Measurements from ENCODE around the gene GCKR. TPM values are rescaled to one million over a fixed set of nuclear protein-coding genes. Genes with fewer than 3 reads are reported as not detected.

Gene GCKR, protein sequence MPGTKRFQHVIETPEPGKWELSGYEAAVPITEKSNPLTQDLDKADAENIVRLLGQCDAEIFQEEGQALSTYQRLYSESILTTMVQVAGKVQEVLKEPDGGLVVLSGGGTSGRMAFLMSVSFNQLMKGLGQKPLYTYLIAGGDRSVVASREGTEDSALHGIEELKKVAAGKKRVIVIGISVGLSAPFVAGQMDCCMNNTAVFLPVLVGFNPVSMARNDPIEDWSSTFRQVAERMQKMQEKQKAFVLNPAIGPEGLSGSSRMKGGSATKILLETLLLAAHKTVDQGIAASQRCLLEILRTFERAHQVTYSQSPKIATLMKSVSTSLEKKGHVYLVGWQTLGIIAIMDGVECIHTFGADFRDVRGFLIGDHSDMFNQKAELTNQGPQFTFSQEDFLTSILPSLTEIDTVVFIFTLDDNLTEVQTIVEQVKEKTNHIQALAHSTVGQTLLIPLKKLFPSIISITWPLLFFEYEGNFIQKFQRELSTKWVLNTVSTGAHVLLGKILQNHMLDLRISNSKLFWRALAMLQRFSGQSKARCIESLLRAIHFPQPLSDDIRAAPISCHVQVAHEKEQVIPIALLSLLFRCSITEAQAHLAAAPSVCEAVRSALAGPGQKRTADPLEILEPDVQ
- 1 to 10 TPM in 3 of 4 donors, not detected in 1; 1.4 to 2.1 (median 1.5) TPM for total RNA-seq

DNA sequence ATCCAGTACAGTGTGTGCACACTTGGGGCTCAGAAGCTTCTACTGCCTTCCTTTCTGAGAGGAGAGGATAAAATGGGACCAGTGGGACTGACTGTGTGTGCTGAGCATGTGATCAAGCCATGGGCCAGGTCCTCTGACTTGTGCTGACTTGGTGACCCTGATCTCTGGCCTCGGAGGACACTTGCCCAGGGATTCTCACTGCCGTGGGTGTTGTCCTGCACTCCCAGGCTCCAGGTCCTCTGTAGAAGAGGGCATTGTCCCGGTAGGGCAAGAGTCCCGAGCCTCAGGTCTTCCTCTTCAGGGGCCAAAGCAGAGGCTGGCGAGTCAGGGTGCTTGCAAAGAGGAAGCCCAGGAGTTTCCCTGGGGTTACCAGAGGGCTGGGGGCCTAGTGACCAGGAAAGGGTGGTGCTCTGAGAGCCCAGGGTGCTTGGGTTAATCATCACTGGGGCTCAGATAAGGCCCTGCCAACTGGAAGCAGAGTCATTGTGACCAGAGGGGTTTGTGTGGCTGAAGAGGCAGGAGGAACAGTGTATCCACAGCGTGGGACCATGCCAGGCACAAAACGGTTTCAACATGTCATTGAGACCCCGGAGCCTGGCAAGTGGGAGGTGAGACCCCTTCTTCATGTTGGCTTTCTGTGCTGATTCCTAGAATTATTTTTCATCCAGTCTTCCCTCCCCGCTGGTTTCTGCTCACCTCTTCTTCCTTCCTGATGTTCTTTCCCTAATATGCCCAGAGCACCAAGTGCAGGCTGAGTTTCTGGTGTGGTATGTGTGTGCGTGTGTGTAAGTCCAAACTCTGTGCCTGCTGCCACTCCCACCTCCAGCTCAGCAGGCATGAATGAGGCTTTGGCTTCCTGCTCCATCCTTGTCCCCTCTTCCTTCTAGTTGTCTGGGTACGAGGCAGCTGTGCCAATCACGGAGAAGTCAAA, at the start of gene GCKR:
Gene GCKR (plus strand): TSS at position 483 of the 931 bp plus-strand sequence. CDS start 66 bp downstream, at position 549.
- TF ChIP-seq, protein P1, sequence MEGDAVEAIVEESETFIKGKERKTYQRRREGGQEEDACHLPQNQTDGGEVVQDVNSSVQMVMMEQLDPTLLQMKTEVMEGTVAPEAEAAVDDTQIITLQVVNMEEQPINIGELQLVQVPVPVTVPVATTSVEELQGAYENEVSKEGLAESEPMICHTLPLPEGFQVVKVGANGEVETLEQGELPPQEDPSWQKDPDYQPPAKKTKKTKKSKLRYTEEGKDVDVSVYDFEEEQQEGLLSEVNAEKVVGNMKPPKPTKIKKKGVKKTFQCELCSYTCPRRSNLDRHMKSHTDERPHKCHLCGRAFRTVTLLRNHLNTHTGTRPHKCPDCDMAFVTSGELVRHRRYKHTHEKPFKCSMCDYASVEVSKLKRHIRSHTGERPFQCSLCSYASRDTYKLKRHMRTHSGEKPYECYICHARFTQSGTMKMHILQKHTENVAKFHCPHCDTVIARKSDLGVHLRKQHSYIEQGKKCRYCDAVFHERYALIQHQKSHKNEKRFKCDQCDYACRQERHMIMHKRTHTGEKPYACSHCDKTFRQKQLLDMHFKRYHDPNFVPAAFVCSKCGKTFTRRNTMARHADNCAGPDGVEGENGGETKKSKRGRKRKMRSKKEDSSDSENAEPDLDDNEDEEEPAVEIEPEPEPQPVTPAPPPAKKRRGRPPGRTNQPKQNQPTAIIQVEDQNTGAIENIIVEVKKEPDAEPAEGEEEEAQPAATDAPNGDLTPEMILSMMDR (IDR thresholded peaks at IDR 0.05; ENCODE audit: low read depth), result no peak

DNA sequence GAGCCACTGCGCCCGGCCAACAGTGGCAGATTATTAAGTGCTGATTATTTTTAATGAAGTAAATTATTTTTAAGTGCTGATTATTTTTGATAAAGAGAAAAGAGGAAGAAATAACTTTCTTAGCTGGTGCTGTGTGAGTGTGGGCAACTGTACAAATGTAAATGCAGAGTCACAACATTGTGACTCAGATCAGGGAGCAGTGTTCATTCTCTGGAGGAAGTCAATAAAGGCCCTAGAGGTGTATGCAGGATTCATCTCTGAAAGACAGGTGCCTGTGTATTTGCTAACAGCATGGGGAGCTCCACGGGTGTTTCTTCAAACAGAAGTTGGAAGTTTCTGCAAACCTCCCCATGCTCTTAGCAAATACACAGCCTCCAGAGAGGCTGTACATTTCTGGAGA, 48.3 kb upstream of the GCKR start:
- TF ChIP-seq, protein P1 (IDR thresholded peaks at IDR 0.05; ENCODE audit: low read depth), result no peak

DNA sequence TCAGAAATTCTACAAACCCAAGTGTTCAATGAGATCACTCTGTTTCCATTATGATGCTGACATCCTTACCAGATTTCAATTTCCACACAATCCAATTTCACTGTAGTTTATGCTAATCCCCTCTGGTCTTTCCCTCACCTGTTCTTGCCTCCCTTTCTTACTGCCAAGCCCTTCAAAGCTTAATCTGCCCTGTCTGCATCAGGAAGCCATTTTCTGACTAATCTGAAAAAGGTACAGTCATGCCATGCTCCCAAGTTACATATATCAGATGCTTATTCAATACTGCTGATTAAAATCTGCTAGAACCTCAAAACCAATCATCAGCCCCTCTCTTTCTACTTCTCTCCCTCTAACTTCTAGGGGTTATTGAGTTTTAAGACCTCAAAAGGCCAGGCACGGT, 45.5 kb upstream of the GCKR start:
- TF ChIP-seq, protein P1 (IDR thresholded peaks at IDR 0.05; ENCODE audit: low read depth), result no peak

DNA sequence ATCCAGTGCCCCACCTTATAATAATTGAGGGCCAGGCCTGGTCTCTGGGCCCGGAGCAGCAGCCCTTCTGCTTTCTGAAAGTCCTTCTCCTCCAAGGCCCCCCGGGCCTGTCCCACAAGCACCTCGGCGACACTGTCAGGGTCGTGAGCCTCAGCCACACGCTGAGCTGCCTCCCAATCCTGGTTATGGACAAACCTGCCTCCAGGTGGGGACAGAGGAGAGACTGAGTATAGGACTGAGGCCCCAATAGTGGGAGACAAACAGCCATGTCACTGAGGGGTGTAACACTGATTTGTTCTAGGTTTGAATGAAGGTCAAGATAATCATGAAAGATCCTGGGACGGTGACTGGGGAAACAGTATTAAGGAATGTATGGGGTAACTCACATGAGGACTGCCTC, 42.7 kb upstream of the GCKR start:
- TF ChIP-seq, protein P1 (IDR thresholded peaks at IDR 0.05; ENCODE audit: low read depth), result no peak

DNA sequence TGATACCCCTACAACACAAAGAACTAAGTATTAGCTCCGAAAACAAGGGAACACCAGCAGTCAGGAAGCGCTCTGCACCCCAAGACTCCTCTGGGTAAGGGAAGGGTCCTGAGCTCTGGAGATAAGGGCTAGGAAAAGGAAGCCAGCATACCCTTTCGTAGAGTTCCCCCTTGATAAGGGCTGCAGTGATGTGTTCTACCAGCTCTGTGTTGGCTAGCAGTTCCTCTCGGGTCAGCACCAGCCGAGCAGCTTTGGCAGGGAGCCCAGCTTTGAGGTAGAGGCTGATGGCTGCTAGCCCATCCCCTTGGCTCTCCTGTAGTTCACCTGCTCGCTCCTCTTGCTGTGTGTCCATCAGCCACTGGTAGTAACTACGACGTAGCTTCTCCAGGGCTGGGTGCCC, 35.5 kb upstream of the GCKR start:
- TF ChIP-seq, protein P1 (IDR thresholded peaks at IDR 0.05; ENCODE audit: low read depth), result no peak

DNA sequence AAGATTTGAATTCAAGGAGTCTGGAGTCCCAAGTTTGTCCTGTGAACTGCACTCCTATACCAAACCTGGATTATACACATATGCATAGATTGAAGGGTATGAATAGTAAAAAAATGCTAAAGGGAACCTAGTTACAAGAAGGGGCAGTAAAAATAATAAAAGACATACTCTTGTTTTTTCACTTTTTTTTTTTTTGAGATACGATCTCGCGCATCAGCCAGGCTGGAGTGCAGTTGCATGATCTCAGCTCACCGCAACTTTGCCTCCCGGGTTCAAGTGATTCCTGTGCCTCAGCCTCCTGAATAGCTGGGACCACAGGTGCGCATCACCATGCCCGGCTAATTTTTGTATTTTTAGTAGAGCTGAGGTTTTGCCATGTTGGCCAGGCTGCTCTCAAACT, 32.2 kb upstream of the GCKR start:
- TF ChIP-seq, protein P1 (IDR thresholded peaks at IDR 0.05; ENCODE audit: low read depth), result no peak
